ENCODE data around the gene GREM2.

DNA sequence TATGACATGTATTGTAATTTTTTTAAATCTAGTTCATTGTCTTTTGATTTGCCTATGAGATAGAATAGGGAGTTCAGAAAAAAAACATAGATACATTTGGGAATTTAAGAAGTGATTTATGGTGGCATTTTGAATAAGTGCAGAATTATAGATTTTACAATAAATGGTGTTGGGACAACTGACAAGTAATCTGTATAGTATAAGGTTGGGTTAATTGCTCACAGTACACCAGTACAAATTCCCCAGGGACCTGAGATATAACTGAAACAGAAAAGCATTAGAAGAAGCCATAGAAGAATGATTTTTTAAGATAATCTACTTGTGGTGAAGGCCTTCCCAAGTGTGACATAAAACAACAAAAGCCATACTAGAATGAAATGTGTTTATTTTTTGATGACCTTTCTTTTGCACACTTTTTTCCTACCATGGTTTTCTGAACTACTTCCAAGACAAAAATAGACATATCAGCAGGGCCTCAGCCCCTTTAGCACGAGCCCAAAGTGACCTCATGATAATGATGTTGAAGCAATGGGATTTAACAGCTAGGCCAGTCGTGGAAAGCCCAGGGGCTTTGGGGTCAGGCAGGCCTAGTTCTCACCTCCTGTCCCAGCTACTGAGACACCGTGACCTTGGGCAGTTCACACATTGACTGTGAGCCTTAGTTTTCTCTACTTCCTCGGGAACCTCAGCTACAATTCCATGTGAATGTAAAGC, 87.4 kb downstream of the GREM2 start:
- TF ChIP-seq, protein P1, sequence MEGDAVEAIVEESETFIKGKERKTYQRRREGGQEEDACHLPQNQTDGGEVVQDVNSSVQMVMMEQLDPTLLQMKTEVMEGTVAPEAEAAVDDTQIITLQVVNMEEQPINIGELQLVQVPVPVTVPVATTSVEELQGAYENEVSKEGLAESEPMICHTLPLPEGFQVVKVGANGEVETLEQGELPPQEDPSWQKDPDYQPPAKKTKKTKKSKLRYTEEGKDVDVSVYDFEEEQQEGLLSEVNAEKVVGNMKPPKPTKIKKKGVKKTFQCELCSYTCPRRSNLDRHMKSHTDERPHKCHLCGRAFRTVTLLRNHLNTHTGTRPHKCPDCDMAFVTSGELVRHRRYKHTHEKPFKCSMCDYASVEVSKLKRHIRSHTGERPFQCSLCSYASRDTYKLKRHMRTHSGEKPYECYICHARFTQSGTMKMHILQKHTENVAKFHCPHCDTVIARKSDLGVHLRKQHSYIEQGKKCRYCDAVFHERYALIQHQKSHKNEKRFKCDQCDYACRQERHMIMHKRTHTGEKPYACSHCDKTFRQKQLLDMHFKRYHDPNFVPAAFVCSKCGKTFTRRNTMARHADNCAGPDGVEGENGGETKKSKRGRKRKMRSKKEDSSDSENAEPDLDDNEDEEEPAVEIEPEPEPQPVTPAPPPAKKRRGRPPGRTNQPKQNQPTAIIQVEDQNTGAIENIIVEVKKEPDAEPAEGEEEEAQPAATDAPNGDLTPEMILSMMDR (IDR thresholded peaks at IDR 0.05; ENCODE audit: low read length) = no peak
- no peak for TF ChIP-seq EZH2 (optimal IDR thresholded peaks at IDR 0.05; ENCODE audit: low read depth, low read length)

Measured in MM.1S (cell line).